Stimulated activated CD8-positive, alpha-beta memory T cell treated with anti-CD3 and anti-CD28 coated beads, Interleukin-7, amount 100 ng/mL, for 4 hours (primary cell): Measurements from ENCODE around the gene MORN3.

Experiments
- DNase-seq, 2 donors: peaks; one replicate each; pipeline ENCODE4 v3.0.0-alpha.2; 2020; ENCODE audit warnings: low read depth in 2 of 2

MORN3 gene

DNA sequence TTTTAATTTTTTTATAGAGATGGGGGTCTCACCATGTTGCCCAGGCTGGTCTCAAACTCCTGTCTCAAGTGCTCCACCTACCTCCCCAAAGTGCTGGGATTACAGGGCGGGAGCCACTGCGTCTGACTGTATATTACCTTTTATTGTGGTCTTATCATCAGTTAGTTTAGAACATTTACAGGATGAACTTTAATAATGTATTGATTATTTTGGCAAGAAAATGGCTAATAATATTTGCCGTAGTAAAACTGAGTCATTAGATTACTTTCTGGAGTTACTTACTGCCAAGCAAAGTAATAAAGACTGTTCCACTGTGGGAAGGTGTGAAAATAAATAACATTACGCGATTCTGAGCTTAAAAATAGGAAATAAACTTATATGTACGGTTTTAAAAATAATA is 66.7 kb downstream of the MORN3 start:
- DNase-seq: no peak

DNA sequence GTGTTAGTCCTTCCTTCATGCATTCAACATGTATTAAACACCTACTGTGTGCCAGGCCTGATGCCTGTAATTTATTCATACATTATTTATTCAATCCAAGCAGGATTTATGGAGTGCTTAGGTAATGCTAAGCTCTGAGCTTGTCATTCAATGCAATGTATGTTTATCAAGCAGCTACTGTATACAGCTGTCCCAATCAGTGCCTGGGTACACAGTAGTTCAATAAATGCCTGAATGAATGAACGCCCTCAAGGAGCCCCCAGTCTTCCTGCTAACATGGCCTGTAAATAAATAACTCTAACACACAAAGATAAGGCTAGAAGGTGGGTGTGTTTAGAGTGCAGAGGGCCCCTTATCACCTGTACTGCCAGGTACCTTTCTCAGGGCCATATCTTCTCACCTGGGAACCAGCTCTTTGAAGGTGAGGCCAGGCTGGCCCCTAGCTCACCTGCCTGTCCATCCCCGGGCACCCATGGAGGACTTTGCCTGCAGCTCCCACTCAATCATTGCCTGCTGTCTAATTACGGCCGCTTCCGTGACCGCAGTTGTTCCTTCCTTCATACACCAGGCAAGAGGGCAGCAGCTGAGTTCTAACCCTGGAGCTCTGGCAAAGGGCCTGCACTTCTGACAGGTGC is 68.6 kb downstream of the MORN3 start:
- no peak for DNase-seq
